Activated CD4-positive, alpha-beta T cell treated with anti-CD3 and anti-CD28 coated beads for 48 hours (primary cell): Measurements from ENCODE around the gene TBC1D3B.
"Not testable (repeated sequence)": the region's sequence is repeated elsewhere in the genome, so short reads cannot be mapped to it uniquely, and the experiment has no call there.

ENCODE experiments used
- DNase-seq: peaks from one replicate; pipeline ENCODE4 v3.0.0-alpha.2; 2020

The TBC1D3B gene

GRCh38 chr17:36176536-36176935 is at the start of gene TBC1D3B:
TBC1D3B (minus strand) TSS chr17:36176636; CDS start chr17:36175050, 1,586 bp downstream.
- not testable (repeated sequence) for DNase-seq

- DNase-seq, result not testable (repeated sequence)
These were observed 46.5 kb upstream of the TBC1D3B start for GRCh38 chr17:36222967-36223366.

GRCh38 chr17:36221581-36222100 is 45.2 kb upstream of the TBC1D3B start:
- DNase-seq, result not testable (repeated sequence)

DNA sequence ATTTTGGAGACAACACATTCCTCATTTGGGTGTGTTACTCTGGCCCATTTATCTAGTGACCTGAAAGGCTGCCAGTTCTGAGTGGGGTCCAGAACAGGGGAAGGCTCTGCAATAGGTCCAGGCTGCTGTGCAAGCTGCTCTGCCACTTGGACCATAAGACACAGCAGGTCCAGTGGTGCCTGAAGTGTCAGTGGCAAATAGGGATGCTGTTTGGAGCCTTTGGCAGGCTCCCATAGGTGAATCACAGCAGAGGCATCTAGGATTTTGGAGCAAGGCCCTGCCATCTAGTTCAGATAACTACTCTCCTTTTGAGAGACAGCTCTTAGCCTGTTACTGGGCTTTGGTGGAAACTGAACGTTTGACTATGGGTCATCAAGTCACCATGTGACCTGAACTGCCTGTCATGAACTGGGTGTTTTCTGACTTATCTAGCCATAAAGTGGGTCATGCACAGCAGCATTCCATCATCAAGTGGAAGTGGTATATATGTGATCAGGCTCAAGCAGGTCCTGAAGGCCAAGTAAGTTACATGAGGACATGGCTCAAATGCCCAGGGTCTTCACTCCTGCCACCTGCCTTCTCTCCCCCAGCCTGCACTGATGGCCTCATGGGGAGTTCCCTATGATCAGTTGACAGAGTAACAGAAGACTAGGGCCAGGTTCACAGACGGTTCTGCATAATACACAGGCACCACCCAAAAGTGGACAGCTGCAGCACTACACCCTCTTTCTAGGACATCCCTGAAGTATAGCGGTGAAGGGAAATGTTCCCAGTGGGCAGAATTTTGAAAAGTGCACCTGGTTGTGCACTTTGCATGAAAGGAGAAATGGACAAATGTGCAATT is 44.5 kb upstream of the TBC1D3B start:
- DNase-seq, result not testable (repeated sequence)

DNA sequence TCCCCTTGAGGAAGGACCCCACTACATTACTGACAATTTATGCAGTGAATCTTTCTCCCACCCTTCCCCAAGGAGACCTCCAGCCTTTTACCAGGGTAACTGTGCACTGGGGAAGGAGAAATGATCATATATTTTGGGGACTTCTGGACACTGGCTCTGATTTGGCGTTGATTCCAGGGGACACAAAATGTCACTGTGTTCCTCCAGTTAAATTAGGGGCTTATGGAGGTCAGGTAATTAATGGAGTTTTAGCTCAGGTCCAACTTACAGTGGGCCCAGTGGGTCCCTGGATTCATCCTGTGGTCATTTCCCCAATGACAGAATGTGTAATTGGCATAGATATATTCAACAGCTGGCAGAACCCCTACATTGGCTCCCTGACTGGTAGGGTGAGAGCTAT is 43.1 kb upstream of the TBC1D3B start:
- DNase-seq, result not testable (repeated sequence)

DNA sequence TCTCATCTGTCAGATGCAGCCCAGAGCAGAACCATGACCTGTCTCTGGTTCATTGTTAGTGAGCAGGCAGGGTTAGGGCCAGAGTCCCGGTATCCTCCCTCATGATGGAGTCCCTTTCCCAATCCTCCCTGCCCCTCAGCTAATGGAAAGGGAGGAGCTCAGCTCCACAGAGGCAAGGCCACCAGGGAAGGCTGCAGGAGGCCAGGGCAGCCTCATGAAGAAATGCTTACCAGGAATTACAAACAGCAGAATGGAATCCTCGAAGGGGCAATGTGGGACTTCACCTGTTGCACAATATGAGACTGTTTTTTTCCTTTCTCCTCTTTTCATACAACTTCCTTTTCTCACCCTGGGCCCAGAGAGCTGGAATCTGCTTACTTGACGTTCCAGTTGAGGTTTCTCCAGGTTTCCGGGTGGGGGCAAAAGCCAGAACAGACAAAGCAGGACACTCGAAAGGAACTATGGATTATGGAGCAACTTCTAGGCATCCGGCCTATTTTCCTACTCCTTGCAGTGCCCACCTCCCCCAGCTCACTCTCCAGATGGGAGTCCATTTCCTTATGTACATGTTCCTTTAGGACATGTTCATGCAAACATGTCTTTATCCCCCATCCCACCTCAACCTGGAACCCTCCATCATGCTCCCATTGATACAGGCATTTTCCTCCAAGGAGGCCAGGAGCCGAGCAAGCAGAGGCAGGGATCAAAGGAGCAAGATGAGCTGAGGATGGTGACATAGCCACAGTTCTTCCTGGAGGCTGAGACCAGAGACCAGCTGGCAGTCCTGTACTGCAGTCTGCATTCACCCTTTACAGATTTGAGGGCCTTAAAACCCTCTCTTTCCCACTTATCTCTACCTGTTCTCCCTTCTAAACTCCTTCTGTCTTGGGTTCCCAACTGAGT is 39.2 kb upstream of the TBC1D3B start:
- DNase-seq, result not testable (repeated sequence)

GRCh38 chr17:36214918-36215317 is 38.5 kb upstream of the TBC1D3B start:
- DNase-seq, result no peak

GRCh38 chr17:36213695-36214094 is 37.3 kb upstream of the TBC1D3B start:
- no peak for DNase-seq

GRCh38 chr17:36212966-36213365 is 36.5 kb upstream of the TBC1D3B start:
- no peak for DNase-seq

- DNase-seq, result no peak
These were observed 35.8 kb upstream of the TBC1D3B start for GRCh38 chr17:36212272-36212605.

- DNase-seq, result not testable (repeated sequence)
These were observed 35.2 kb upstream of the TBC1D3B start for GRCh38 chr17:36211484-36212271.

- DNase-seq, result not testable (repeated sequence)
These were observed 34.2 kb upstream of the TBC1D3B start, which contains the start of gene CCL4L2 for GRCh38 chr17:36210439-36211211. CCL4L2 (plus strand) TSS chr17:36211063.

DNA sequence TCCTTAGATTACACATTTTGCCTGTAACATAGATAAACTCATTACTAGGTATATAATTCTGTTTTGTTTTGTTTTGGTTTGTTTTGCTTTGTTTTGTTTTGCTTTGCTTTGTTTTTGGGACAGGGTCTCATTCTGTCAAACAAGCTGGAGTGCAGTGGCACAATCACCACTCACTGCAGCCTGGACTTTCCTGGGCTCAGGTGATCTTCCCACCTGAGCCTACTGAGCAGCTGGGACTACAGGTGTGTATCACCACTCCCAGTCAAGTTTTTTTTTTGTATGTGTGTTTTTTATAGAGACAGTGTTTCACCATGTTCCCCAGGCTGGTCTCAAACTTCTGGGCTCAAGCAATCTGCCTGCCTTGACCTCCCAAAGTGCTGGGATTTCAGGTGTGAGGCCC is 33.1 kb upstream of the TBC1D3B start:
- DNase-seq, result no peak

DNA sequence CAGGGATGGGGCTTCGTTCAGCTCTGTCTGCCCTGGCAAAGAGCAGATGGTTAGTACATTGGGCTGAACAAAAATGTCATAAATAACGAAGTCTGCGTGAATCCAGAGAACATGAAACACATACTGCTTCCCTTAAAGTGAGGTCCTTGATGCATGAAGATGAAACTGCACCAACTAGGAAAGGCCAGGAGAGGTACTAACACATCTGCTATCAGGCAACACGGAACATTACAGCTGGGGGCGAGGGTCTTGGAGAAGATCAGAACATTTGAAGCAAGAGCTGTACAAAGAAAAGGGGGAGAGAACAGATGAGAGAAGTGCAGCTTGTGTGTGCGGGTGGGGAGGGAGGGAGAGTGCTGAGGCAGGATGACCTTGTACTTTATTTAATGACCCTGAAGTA is 30.9 kb upstream of the TBC1D3B start:
- not testable (repeated sequence) for DNase-seq

- DNase-seq, result not testable (repeated sequence)
These were observed 30.0 kb upstream of the TBC1D3B start for GRCh38 chr17:36206486-36206821.

GRCh38 chr17:36205637-36206485 is 29.4 kb upstream of the TBC1D3B start:
- no peak for DNase-seq

- no peak for DNase-seq
These were observed 28.5 kb upstream of the TBC1D3B start for GRCh38 chr17:36204724-36205500.

DNA sequence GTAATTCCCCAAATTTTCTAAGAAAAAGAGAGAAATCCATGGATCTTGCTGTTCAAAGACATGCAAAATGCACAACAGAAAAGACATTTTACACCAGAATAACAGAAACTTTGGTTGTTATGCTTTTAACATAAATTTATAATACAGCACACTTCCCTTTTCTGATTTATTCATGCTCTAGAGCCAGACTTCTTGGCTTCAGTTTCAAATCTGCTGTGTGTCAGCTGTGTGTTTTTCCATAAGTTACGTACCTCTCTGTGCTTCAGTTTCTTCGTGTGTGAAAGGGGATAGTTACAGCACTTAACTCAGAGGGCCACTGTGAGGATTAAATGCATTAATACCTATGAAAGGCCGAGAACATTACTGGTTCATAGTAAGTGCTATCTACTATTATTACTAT is 26.9 kb upstream of the TBC1D3B start:
- DNase-seq, result no peak

DNA sequence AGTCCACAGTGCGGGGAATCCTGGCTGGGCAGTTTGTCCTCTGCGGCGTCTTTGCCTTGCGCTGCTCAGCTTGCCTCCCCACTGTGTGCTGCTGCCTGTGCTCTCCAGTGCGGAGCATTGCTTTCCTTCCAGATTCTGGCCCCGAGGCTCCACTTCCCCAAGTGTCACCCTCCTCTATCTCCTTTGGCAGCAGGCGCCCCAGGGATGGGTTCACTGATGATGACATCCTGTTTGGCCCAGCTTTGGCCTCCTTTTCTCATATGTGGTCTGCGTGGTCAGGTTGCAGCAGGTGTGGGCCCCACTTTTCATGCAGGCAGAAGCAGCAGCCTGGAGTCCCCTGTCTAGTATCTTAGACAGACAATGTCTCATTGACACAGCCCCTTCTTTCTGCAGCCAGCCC is 25.1 kb upstream of the TBC1D3B start:
- DNase-seq, result not testable (repeated sequence)

DNA sequence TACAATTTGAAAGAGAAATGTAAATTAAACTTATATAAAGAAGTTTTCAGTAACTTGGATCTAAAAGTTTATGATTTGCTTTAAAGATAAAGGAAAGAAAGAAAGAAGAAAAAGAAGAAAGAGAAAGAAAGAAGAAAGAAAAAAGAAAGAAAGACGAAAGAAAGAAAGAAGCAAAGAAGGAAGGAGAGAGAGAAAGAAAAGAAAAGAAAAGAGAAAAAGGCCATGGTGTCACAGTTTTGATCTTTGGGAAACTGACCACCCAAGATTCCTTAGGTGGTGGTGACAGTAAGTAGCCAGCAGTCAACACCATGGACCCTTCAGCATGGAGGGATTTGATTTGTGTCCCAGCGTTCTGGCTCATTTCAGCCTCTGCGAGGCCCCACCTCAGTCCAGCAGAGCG is 24.7 kb upstream of the TBC1D3B start:
- DNase-seq, result not testable (repeated sequence)
